Left forelimb (tissue), 1 donor: Measurements from ENCODE around the gene SAMD14.

Experiments
- DNase-seq: peaks from one replicate; pipeline ENCODE4 v3.0.0-alpha.2; 2018; ENCODE audit warnings: low spot score

SAMD14 gene

DNA sequence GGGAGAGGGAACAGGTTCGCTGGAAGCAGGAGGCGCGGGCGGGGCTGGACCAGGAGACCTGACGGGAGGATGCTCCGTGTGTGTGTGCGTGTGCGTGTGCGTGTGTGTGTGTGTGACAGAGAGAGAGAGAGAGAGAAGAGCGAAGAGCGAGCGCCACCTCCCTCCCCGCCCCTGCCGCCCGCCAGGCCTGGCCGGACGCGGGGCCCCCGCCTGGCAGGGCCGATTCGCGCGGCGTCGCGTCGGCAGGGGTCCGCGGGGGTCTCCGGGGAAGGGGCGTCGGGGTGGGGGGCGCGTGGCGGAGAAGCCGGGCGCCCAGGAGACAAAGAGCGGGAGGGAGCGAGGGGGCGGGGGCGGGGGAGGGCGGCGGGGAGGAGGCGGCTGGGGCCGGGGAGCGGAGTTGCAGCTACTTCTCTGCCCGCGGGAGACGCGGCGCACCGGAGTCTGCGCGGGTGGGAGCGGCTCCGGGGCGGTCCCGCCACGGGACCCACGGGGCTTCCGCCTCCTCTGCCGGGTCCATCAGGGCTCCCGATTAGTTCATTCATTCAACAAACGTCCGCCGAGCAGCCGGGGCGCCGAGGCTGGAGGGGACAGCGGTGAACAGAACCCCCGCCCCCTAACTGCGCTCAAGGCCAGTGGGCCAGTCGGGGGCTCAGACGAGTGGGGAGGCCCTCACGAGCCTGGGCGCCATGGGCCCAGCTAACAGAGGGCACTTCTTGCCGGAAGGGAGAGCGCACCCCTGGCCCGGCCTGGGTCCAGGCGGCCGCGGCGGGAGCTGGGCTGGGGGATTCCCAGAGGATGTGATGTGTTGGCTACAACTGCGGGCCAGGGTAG is at the start of gene SAMD14:
Gene SAMD14 (minus strand): TSS at position 433 of the 831 bp plus-strand sequence. CDS start 5,201 bp downstream, outside the sequence.
- no peak for DNase-seq

DNA sequence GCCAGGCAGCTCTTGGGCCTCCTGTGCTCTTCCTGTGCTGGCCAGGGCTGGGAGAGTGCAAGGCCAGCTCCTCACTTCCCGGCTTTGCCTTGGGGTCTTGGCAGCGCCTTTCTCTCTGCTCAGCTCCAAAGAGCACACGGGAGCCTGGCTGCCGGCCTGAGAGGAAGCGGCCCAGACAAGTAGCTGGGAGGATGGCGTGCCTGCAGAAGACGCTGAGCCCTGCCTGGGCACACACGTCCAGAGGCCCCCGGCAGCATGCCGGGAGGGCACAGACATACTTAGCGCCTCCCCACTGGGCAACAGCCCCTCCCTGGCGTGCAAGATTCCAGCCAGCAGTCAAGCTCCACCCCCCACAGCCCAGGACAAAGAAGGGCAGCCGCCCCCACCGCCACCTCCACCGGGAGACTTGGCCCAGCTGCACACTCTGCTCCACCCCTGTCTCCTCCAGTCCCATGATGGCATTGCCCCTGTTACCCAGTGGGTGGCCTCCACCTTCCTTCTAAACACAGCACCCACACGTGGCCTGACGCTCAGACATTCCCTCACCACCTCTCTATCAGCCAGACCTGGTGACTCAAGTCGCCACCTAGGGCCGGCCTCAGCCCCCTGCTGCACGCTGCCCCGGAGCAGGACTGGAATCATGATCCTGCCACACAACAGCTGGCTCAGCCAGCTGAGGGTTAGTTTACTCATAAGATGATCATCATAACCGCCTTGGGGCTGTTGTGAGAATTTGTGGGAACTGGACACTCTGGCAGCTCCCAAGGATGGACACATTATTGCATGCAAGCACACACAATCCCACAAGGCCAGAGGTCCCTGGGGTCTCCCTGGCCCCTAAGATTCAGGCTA is 48.2 kb upstream of the SAMD14 start:
- peak; percentile 88 for DNase-seq

DNA sequence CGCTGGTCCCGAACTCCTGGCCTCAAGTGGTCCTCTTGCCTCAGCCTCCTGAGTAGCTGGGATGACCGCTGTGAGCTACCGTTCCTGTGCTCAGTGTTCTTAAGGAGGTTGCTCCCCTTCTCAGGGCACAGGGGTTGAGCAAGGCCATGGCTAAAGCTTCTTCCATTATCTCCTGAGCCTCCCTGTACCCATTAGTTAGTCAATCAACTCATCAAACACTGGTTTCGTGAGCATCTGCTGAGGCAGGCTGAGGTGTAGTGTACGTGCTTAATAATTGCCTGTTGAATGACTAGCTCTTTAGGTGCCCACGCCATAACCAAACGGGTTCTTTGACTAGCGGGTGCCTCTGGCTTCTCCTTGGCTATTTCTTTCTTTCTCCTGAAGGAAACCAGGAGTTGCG is 47.5 kb upstream of the SAMD14 start:
- no peak for DNase-seq

DNA sequence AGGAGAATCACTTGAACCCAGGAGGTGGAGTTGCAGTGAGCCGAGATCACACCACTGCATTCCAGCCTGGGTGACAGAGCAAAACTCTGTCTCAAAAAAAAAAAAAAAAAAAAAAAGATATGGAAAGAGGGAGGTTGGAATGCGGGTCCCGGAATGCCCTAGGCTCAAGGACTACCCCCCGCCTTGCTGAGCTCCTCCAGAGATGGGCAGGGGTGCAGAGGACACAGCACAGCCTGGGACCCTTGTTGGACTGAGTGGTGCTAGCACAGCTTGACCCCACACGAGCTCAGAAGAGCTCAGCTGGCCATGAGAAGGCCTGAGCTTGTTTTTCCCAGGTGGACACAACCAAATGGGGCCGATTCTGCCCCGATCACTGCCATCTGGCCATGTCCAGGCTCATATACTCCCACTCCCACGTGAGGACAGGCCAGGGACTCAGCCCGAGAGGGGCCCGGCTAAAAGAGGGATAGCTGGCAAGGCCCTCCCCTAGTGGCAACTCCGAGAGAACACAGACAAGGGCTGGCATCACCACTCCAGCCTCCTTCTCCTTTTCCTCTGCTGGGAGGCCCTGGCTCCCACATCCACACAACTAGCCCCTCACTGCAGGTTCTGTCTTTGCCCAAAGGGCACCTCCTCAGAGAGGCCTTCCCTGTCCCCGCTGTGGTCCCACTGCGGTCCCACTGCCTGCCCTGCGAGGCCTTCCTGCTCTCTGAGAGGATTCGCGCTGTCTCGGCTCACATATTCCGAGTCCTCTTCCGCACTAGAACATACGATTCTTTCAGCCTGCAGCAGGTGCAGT is 46.8 kb upstream of the SAMD14 start:
- no peak for DNase-seq

DNA sequence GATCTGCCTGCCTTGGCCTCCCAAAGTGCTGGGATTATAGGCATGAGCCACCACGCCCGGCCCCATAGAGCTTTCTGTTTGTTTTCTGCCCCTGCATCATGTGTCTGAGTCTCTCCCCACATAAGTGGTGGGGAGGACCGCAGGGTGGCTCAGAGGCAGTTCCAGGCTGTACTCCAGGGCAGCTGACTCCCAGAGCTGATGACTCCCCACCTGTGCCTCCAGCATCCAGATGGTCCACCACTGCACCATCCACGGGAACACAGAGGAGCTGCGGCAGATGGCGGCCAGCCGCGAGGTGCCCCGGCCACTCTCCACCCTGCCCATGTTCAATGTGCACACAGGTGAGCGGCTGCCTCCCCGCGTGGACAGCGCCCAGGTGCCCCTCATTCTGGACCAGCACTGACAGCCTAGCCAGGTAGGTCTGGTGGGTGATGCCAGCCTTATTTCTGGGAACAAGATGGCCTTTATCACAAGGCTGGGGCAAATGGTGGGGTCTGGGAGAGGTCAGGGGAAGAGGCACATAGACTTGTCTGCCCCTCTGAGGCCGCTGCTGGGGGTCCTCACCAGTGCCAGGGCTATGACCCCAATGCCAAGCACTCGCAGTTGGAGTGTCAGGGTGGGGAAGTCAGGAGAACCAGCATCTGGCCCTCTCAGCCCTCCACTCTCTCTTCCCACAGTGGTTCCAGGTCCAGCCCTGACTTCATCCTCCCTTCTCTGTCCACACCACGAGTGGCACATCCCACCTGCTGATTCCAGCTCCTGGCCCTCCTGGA is 45.3 kb upstream of the SAMD14 start:
- no peak for DNase-seq

DNA sequence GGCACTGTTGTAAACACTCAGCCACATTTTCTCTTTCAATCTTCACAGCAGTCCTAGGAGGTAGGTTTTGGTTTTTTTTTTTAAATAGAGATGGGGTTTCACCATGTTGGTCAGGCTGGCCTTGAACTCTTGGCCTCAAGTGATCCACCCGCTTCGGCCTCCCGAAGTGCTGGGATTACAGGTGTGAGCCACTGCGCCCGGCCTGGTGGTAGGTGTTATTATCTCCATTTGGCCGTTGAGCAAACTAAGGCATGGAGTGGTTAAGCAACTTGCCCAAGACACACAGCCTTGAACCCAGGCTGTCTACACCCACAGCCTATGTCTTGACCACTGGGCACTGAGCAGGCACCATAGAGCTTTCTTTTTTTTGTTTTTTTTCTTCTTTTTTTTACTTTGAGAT is 44.5 kb upstream of the SAMD14 start:
- DNase-seq, result no peak

DNA sequence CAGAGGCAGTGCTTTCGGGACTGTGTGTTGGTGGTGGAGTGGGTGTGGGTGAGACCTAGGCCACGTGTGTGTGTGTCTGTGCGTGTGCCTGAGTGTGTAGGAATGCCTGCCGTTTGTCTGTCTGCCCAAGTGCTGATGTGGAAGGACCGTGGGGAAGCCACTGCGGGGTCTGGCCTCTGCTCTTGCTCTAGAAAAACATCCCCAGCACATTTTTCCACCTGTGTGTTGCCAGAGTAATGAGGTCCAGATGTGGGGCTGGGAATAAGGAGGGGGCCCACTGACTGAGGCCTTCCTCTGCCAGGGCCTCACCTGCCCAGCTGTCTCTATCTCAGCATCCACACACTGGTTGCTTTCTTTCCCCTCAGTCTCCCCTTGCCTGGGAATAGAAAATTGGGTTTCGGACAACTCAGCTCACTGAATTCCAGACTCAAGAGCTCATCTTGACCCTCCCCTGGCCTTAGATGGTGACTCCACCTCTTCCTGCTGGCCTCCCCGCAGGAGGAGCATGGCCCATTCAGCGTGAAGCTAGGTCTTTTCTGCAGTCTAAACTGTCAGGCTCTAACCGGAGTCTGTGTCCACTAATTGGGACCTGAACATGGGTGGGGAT is 43.5 kb upstream of the SAMD14 start:
- no peak for DNase-seq

DNA sequence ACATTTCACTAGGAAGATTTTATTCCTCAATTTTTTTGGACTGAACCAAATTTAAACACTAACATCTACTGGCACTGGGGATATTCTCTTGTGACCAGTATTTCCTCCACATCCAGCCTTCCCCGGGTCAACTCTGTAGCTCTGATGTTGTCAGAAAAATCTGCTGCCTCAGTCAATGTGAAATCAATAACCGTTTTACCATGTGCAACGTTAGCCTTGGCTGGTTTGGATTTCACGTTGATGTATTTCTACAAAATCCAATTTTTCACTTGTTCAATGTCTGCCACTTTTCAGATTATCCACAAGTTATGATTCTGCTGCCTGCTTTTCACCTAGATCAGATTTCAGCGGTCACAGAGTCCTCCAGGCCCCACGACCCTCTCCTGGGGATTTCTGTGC is 43.0 kb upstream of the SAMD14 start:
- DNase-seq, result no peak

DNA sequence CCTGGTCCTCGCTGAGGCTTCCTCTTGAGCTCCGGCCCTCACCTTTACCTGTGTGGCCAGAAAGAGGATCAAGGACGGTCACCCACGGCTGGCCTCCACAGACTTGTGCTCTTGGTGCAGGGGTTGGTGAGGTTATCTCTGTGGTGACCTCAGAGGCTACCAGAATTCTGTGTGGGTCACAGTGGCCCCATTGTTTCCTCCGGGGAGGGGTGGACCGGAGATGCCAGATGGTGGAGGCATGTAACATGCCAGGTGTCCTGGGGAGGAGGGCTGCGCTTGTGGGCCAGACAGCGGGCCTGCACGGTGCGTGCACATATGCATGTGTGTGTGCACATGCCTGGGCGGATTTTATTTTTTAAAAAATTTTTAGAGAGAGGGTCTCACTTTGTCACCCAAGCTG is 42.2 kb upstream of the SAMD14 start:
- DNase-seq, result no peak

DNA sequence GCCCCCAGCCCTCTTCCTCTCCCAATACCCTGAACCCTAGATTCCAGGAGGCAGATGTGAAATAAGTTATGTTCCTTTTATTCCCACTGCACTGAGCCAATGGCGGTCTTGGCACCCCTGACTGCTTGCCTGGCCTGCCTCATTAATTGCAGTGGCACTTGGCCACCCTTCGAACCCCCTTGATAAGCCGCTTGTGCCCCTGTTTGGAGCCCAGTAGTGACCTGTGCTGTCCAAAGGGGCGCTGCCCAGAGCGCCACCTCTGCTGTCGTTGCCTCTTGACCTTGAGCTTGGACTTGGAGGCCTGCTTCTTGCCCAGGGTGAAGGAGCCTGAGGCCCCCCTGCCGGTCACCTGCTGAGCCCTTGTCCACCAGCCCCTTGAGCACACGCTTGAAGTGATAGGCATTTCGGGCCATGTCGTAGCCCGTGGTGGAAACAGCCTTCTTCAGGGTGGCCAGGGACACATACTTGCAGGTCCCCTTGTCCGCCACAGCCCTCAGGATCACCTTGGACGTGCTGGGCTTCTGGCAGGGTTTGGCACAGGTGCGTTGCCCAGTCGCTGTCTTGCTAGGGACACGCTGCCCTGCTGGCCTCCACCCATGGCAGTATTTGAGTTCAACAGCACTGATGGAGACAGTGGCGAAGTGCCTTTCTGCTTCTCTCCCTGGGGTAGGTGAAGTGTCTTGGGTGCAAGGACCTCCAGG is 41.6 kb upstream of the SAMD14 start:
- no peak for DNase-seq

DNA sequence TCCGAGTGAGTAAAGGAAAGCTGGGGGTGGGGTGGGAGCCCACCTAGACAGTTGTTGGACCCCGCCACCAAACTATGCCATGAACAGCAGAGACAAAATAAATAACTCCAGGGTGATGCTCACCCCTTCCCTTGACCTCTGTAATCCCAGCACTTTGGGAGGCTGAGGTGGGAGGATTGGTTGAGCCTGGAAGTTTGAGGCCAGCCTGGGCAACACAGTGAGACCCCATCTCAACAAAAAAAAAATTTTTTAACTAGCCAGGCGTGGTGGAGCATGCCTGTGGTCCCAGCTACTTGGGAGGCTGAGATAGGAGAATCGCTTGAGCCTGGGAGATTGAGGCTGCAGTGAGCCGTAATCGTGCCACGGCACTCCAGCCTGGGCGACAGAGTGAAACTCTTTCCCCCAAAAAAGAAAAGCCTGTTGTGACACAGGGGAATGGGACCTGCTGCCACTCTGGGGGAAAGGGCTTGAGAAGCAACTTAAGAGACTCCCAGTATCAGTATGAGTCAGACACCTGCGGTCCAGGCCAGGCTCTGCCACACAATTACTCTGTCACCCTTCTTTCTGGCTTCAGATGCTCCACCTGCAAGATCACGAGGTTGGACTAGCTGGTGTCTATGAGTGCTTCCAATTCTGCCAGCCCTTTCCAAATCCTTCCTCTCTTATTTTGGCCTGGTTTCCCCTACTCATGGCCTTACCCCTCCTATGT is 40.9 kb upstream of the SAMD14 start:
- DNase-seq, result no peak

DNA sequence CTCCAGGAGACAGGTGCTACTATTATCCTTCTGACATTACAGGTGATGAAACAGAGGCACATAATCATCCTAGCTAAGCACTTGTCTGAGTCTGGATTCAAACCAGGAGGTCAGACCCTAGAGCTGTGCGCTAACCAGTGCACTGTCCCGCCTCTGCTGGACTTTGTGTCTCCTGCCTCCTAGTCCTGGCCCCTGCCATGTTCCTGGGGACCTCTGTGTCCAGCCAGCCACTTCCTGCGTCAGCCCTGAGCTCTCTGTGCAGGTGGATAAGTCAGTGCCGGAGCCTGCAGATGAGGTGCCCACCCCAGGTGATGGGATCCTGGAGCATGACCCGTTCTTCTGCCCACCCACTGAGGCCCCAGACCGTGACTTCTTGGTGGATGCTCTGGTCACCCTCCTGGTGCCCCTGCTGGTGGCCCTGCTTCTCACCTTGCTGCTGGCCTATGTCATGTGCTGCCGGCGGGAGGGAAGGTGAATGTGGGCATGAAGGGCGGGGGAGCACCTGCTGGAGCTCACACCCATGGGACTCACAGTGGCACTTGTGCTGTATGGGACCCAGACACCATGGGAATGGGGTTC is 40.0 kb upstream of the SAMD14 start:
- no peak for DNase-seq

DNA sequence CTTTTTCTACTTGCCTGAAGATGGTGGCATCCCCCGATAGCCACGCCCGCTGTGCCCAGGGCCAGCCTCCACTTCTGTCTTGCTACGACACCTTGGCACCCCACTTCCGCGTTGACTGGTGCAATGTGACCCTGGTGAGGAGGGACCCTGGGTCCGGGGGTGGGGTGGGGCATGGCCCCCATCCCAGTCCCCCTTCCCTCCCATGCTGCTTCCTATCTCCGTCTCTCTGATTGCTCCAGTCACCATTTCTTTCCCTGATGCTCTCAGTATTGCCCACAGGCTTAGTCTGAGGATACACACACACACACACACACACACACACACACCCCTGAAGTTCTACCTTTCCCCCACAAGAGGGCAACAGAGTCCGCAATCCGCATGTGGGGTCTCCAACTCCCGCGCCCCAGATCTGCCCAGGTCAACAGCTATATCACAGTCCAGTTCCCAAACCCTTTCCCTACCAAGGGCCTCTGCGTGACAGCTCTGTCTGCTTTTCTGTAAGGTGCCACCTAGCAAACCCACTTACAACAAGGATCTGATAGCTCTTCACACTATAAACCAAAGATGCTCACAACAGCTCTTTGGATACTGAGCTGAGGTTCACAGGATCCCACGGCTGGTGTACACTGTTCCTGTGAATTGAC is 39.3 kb upstream of the SAMD14 start:
- peak; percentile 87 for DNase-seq

DNA sequence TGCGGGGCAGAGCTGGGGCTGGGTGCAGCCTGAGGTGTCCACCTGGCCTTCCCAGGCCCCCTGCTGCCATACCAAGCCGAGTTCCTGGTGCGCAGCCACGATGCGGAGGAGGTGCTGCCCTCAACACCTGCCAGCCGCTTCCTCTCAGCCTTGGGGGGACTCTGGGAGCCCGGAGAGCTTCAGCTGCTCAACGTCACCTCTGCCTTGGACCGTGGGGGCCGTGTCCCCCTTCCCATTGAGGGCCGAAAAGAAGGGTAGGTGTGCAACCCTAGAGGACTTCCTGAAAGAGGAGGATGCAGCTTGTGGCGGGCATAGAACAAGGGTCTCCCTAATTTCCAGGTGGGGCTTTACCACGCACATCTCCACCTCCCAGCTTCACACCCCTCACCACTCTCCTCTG is 38.4 kb upstream of the SAMD14 start:
- DNase-seq, result no peak

DNA sequence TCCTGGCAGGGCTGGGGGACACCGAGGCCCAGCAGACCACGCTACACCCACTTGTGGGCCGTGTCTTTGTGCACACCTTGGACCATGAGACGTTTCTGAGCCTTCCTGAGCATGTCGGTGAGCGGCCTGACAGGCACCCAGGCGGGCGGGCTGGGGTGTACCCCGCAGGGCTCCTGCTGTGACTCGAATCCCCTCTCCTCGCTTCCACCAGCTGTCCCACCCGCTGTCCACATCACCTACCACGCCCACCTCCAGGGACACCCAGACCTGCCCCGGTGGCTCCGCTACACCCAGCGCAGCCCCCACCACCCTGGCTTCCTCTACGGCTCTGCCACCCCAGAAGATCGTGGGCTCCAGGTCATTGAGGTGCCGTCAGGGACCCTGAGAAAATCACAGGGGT is 37.4 kb upstream of the SAMD14 start:
- no peak for DNase-seq

DNA sequence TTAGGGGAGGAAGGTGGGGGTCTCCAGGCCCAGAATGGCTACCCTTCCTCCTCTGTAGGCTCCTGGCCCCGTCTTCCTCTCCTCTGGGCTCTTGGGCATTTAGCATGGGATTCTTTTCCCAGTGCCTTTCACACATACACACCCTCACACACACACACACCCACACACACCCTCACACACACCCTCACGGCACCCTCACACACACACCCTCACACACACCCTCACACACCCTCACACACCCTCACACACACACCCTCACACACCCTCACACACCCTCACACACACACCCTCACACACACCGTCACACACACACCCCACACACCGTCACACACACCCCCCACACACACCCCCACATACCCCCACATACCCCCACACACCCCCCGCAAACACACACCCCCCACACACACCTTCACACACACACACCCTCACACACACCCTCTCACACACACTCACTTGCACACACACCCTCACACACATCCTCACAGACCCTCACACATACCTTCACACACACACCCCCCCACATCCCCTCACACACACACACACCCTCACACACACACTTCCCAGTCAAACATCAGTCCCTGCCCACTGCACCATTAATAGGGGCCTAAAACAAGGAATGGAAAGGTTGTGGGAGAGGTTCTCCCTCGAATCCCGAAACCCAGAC is 36.7 kb upstream of the SAMD14 start:
- DNase-seq, result no peak

DNA sequence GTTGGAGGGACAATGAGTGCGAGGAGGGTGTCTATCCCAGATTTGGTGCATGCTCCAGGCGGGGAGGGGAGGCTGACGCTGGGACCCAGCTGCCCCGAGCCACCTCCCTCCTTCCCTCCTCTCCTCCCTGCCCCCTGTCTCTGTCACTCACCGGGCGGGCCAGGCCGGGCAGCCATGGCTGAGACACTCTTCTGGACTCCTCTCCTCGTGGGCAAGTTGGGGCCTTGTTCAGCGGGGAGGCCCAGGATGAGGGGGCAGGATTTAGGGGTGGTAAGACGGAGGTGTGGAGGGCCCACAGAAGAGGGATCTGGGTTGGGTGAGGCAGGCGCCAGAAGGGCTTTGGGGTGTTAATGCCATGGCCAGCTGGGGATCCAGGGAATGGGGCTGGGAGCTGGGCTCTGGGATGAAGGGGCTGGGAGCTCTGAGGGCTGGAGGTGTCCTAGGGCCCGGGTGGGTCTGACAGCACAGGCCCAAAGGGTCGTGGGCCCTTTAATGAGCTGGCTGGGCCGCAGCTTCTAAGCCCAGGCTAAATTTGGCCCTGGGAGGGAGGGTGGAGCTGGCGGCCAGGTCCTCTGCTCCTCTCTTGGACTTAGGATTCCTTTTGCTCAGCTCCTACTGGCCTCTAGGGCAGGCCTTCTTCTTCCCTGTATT is 36.0 kb upstream of the SAMD14 start, which contains the start of gene SGCA:
Gene SGCA (plus strand): TSS at position 139 of the 651 bp plus-strand sequence. CDS start 36 bp downstream, at position 175.
- peak; percentile 82 for DNase-seq

DNA sequence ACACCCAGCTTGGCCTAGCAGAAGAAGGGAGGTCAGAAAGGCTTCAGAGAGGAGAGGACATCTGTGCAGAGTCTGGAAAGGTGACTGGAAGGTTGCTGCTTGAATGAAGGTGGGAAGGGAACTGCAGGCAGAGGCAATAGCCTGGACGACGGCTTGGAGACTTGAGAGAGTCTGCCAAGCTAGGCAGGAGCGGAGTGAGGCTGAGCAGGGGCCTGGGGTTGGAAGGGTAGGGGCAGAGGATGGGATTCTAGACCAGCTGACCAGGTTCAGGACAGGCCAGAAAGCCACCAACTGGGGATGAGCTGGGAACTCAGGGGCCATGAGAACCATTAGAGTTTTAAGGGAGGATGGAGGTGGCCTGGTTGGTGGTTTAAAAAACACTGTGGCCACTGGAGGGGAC is 35.5 kb upstream of the SAMD14 start:
- no peak for DNase-seq
